Right cardiac atrium (tissue), 5 donors: ENCODE measurements around the gene WNT5B. TPM values are rescaled to one million over a fixed set of nuclear protein-coding genes. Genes with fewer than 3 reads are reported as not detected.
A peak's percentile ranks its signal among the peaks of the same experiment; 100 is the strongest.

Source experiments
- ATAC-seq, 2 donors: fragments of 200-7000 bp; cut with Tn5 transposase; one replicate each; pipeline versions ENCODE4 v1.8.0 to v1.9.1; 2020; ENCODE audit warnings: moderate library complexity in 2 of 2, mild to moderate bottlenecking in 1 of 2
- DNase-seq, 3 donors: peaks; one replicate each; pipeline ENCODE4 v3.0.0-alpha.2; 2020
- H3K27ac ChIP-seq: one replicate; pipeline ENCODE4 v1.5.1; 2013; ENCODE audit warnings: mild to moderate bottlenecking, low read length, control low read depth, moderate library complexity
- H3K27me3 ChIP-seq: one replicate; pipeline ENCODE4 v1.6.1; 2013; ENCODE audit not compliant: control insufficient read depth, insufficient read depth
- H3K4me1 ChIP-seq: one replicate; pipeline ENCODE4 v1.6.1; 2013; ENCODE audit warnings: low read length; ENCODE audit not compliant: control insufficient read depth, insufficient read depth
- H3K4me3 ChIP-seq: one replicate; pipeline ENCODE4 v1.5.1; 2013; ENCODE audit warnings: low read length, control low read depth
- H3K9me3 ChIP-seq: one replicate; pipeline ENCODE4 v1.6.1; 2013; ENCODE audit warnings: low read length; ENCODE audit not compliant: control insufficient read depth
- WGBS: extraction: QIAGEN DNeasy Blood & Tissue Kit; methylation state at CpG from one replicate; pipeline ENCODE4 v1.1.7; 2013; 5-methylcytosine and 5-hydroxymethylcytosine counted together
- intact Hi-C, 4 donors: fragments of 100-400 bp; cut with DNase I; formaldehyde crosslinking; loops; one replicate each; pipeline versions ENCODE4 v1.11.0 to v1.14.0; 2022 to 2023
- polyA plus RNA-seq: library from polyadenylated mRNA; stranded (reverse); fragments of 200-250 nt; gene quantifications from one replicate; pipeline ENCODE4 v1.2.3, GENCODE V29; 2013
- total RNA-seq, 4 donors: library from RNA; stranded (reverse); fragmentation: NEBNext Ultra II Directional; extraction: Animal tissue kit (Norgen Biotek cat#: 25700); gene quantifications; one replicate each; pipeline ENCODE4 v1.2.1, GENCODE V29; 2021
- donor health status: healthy with polysubstance abuse.
- donor health status: DM: no; HTN: yes; CAD: no.
- donor health status: DM: no; HTN: no; CAD: no.
- donor health status: DM: no; HTN: yes; CAD: no; lungs with severe emphysema.
- donor health status: DM: yes; HTN: yes; CAD: no.

Gene WNT5B
- total and polyA plus RNA-seq, 5 donors: 1.7 to 3.6 (median 1.9) TPM

- peaks cover 3% of the 10 kb centered on the region for H3K4me1 ChIP-seq
- no peaks in the 10 kb centered on the region for H3K27me3 ChIP-seq
- DNase-seq (no peak), ATAC-seq (no peak)
- intact Hi-C loops: no loop called here
- H3K27ac ChIP-seq: no peak overlapping the region
- WGBS: 71% methylated on average over 1 of the region's 1 CpG
- H3K4me3 ChIP-seq: no peak overlapping the region
- H3K9me3 ChIP-seq: no peaks in the 10 kb centered on the region
These were observed 28.7 kb downstream of the WNT5B start for GRCh38 chr12:1657688-1658087.

GRCh38 chr12:1660304-1661187 is 31.5 kb downstream of the WNT5B start:
- 52% methylated on average over 18 of the region's 20 CpGs for WGBS
- DNase-seq (peak in 2 of 3 donors; percentile 66 to 79), ATAC-seq (peak; percentile 27 to 67)
- peaks cover 3% of the 10 kb centered on the region for H3K4me1 ChIP-seq
- no peaks in the 10 kb centered on the region for H3K27me3 ChIP-seq
- intact Hi-C loops: no loop called here
- H3K9me3 ChIP-seq: no peaks in the 10 kb centered on the region
- H3K27ac ChIP-seq: peak overlapping the region; percentile 83
- H3K4me3 ChIP-seq: no peak overlapping the region

- H3K27me3 ChIP-seq: no peaks in the 10 kb centered on the region
- DNase-seq (peak; percentile 93 to 97 (median 96)), ATAC-seq (peak; percentile 90 to 91)
- peak overlapping the region; percentile 45 for H3K4me3 ChIP-seq
- H3K27ac ChIP-seq: peak overlapping the region; percentile 87
- WGBS: 5% methylated on average over 63 of the region's 69 CpGs
- peaks cover 3% of the 10 kb centered on the region for H3K4me1 ChIP-seq
- intact Hi-C loops: no loop called here
- H3K9me3 ChIP-seq: no peaks in the 10 kb centered on the region
These were observed 32.7 kb downstream of the WNT5B start for GRCh38 chr12:1661553-1662335.

DNA sequence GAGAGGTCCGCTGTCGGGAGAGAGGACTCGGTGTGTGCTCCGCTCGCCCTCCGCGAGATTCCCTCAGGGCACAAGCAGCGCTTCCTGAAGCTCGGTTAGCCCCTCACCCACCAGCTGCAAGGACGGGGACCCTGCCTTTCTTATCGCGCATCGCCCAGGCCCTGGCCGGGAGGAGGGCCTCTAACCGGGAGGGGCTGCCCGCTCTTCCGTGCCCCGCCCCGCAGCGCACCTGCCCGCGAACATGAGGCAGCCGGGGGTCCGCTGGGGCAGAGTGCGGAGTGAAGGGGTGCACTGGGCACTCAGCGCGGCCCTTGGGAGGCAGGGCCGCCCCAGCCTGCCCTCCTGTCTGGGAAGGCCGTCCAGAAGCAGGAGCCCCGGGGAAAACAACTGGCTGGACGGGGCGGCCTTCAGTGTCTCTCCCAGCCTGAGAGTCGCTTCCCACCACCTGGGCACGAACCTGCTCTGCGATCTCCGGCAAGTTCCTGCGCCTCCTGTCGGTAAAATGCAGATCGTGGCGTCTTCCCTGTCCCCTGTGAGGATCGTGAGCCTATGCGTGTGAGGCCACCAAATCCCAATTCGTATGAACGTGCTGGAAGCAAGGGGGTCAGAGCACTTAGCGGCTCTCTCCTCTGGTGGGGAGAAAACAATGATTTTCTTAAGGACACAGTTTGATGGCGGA is 33.9 kb downstream of the WNT5B start:
- peak overlapping the region; percentile 44 for H3K27ac ChIP-seq
- peak; percentile 47 to 76 (median 69) for DNase-seq

DNA sequence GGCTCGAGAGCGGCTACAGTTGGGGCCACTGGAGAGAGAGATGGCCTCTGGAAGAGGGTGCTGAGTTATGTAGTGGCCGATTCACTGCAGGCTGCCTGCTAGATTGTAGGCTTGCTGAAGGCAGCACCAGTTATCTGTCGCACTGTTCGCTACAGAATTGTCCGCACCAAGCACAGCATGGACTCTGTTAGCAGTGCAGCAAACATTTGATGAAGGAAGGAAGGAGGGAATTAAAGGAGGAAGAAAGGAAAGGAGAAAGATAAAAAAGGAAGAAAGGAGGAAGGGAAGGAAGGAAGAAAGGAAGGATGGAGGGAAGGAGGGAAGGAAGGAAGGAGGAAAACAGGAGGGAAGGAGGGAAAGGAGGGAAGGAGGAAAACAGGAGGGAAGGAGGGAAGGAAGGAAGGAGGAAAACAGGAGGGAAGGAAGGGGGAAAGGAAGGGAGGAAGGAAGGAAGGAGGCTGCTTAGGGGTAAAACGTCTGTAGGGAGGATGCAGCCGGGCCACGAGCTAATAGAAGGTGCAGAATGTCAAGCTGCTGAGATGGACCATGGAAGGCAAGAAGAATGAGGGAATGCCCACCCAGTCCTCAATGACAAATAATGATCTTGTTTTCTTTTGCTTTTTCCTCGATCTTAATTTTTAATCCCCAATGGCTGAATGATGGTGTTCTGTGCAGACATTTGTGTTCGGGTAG is 34.6 kb downstream of the WNT5B start:
- no peaks in the 10 kb centered on the region for H3K9me3 ChIP-seq
- intact Hi-C loops: no loop called here
- DNase-seq (no peak), ATAC-seq (no peak)
- H3K27ac ChIP-seq: no peak overlapping the region
- no peaks in the 10 kb centered on the region for H3K27me3 ChIP-seq
- no peak overlapping the region for H3K4me3 ChIP-seq
- 85% methylated on average over 11 of the region's 11 CpGs for WGBS
- peaks cover 3% of the 10 kb centered on the region for H3K4me1 ChIP-seq

More for the DNA sequence above, 33.9 kb downstream of the WNT5B start:
- Histone ChIP-seq H3K4me3 (peak overlapping the region; percentile 1), H3K4me1 (peaks cover 3% of the 10 kb centered on the region), H3K27me3 (no peaks in the 10 kb centered on the region), H3K9me3 (no peaks in the 10 kb centered on the region)
- WGBS: 24% methylated on average over 46 of the region's 46 CpGs
- no peak for ATAC-seq
- intact Hi-C loops: no loop called here

DNA sequence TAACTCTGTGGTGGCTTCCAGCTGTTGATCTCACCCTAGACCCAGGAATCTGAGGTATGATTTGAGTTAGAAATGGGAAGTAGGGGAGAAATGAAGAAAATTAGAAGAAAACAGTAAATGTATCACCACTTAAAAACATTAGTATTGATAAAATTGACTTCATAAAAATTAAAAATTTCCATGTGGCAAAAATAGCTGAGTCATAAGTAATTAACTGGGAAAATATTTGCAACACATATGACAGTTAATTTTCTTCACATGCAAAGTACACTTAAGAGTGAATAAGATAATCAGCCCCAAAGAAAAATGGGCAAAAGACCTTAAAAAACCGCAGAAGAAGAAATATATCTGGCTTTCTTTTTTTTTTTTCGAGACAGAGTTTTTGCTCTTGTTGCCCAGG is 36.3 kb downstream of the WNT5B start:
- ATAC-seq (no peak), DNase-seq (no peak)
- Histone ChIP-seq H3K4me1 (no peaks in the 10 kb centered on the region), H3K4me3 (no peak overlapping the region), H3K27me3 (no peaks in the 10 kb centered on the region), H3K27ac (no peak overlapping the region), H3K9me3 (no peaks in the 10 kb centered on the region)
- WGBS: 90% methylated on average over 2 of the region's 2 CpGs
- intact Hi-C loops: no loop called here

- Histone ChIP-seq H3K4me1 (no peaks in the 10 kb centered on the region), H3K9me3 (no peaks in the 10 kb centered on the region), H3K27me3 (no peaks in the 10 kb centered on the region), H3K27ac (no peak overlapping the region), H3K4me3 (no peak overlapping the region)
- intact Hi-C loops: no loop called here
- DNase-seq (no peak), ATAC-seq (no peak)
- 67% methylated on average over 5 of the region's 5 CpGs for whole genome bisulfite sequencing
These were observed 37.2 kb downstream of the WNT5B start for GRCh38 chr12:1666215-1666614.

- no peaks in the 10 kb centered on the region for H3K9me3 ChIP-seq
- peak overlapping the region; percentile 90 for H3K27ac ChIP-seq
- no peak for DNase-seq
- no peak for ATAC-seq
- intact Hi-C loops: no loop called here
- WGBS: 17% methylated on average over 2 of the region's 2 CpGs
- H3K27me3 ChIP-seq: no peaks in the 10 kb centered on the region
- H3K4me1 ChIP-seq: no peaks in the 10 kb centered on the region
- no peak overlapping the region for H3K4me3 ChIP-seq
These were observed 37.7 kb downstream of the WNT5B start for GRCh38 chr12:1666685-1667162.

DNA sequence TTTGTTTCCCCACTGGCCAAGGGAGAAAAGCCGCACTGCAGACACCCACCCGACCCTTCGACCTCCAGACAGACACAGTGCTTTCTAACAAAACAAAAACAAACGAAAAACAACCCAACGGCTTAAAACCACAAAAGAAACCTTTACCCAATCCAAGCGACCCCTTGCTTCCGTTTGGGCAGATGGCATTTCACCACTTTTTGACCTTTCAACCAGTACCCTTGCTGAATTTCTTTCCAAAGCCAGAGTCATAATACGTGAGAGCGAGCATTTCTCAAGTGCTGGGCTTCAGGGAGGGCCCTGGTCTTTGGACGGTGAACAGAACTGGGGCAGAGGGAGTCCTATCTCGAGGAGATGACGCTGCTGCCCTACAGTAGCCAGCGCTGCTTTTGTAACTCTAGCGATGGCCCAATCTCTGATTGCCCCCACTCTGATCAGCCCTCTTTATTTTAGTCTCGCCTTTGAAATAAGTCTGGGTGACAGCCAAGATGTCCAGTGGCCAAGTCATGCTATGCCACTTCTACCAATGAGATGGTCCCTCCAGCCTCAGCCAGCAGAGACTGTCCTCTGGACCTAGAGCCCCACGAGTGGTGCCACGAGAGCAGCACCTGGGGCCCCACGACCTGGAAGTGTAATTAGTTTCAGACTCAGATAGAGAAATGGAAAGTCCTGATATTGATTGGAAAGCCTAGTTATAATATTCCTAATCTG is 40.0 kb downstream of the WNT5B start:
- peak overlapping the region; percentile 41 for H3K4me3 ChIP-seq
- H3K4me1 ChIP-seq: no peaks in the 10 kb centered on the region
- intact Hi-C loops: no loop called here
- H3K27me3 ChIP-seq: no peaks in the 10 kb centered on the region
- no peaks in the 10 kb centered on the region for H3K9me3 ChIP-seq
- WGBS: 53% methylated on average over 18 of the region's 18 CpGs
- DNase-seq (peak; percentile 71 to 83 (median 71)), ATAC-seq (peak; percentile 91 to 95)
- H3K27ac ChIP-seq: peak overlapping the region; percentile 95
